ENCODE data around the gene ADPRH.
"Not testable (repeated sequence)": the region's sequence is repeated elsewhere in the genome, so short reads cannot be mapped to it uniquely, and the experiment has no call there.

The ADPRH gene

GRCh38 chr3:119551598-119551997, 27.7 kb upstream of the ADPRH start:
- no peak for TF ChIP-seq JUND (IDR thresholded peaks at IDR 0.05; ENCODE audit: low read depth)
- in situ Hi-C loops (cut with HindIII; ENCODE audit: low pct_unique_long_range_greater_than_20kb, low sequenced_read_pairs), result no loop called here
- DNase-seq (ENCODE audit: low read depth in 1 of 2, low spot score in 1 of 2), result no peak

GRCh38 chr3:119552928-119553327, 26.4 kb upstream of the ADPRH start:
- DNase-seq (ENCODE audit: low read depth in 1 of 2, low spot score in 1 of 2); in situ Hi-C loops (cut with HindIII; ENCODE audit: low pct_unique_long_range_greater_than_20kb, low sequenced_read_pairs): not testable (repeated sequence)

- TF ChIP-seq JUND (IDR thresholded peaks at IDR 0.05; ENCODE audit: low read depth), result no peak
- in situ Hi-C loops (cut with HindIII; ENCODE audit: low pct_unique_long_range_greater_than_20kb, low sequenced_read_pairs), result no loop called here
- DNase-seq (ENCODE audit: low read depth in 1 of 2, low spot score in 1 of 2), result no peak
Observed at GRCh38 chr3:119553823-119554415, 25.4 kb upstream of the ADPRH start.

GRCh38 chr3:119555309-119555735, 24.0 kb upstream of the ADPRH start:
- in situ Hi-C loops (cut with HindIII; ENCODE audit: low pct_unique_long_range_greater_than_20kb, low sequenced_read_pairs), result no loop called here

GRCh38 chr3:119555929-119556328, 23.4 kb upstream of the ADPRH start:
- DNase-seq (ENCODE audit: low read depth in 1 of 2, low spot score in 1 of 2), result no peak
- in situ Hi-C loops (cut with HindIII; ENCODE audit: low pct_unique_long_range_greater_than_20kb, low sequenced_read_pairs), result no loop called here
- TF ChIP-seq JUND (IDR thresholded peaks at IDR 0.05; ENCODE audit: low read depth), result no peak

More at GRCh38 chr3:119555309-119555735, 24.0 kb upstream of the ADPRH start:
- no peak for TF ChIP-seq JUND (IDR thresholded peaks at IDR 0.05; ENCODE audit: low read depth)
- DNase-seq (ENCODE audit: low read depth in 1 of 2, low spot score in 1 of 2), result no peak

GRCh38 chr3:119557192-119557876, 22.0 kb upstream of the ADPRH start:
- no peak for TF ChIP-seq JUND (IDR thresholded peaks at IDR 0.05; ENCODE audit: low read depth)
- no peak for DNase-seq (ENCODE audit: low read depth in 1 of 2, low spot score in 1 of 2)
- in situ Hi-C loops (cut with HindIII; ENCODE audit: low pct_unique_long_range_greater_than_20kb, low sequenced_read_pairs), result no loop called here

- in situ Hi-C loops (cut with HindIII; ENCODE audit: low pct_unique_long_range_greater_than_20kb, low sequenced_read_pairs), result no loop called here
- TF ChIP-seq JUND (IDR thresholded peaks at IDR 0.05; ENCODE audit: low read depth), result no peak
- no peak for DNase-seq (ENCODE audit: low read depth in 1 of 2, low spot score in 1 of 2)
Observed at GRCh38 chr3:119557877-119558269, 21.4 kb upstream of the ADPRH start.

GRCh38 chr3:119558626-119559317, 20.5 kb upstream of the ADPRH start:
- no peak for DNase-seq (ENCODE audit: low read depth in 1 of 2, low spot score in 1 of 2)
- TF ChIP-seq JUND (IDR thresholded peaks at IDR 0.05; ENCODE audit: low read depth), result no peak
- in situ Hi-C loops (cut with HindIII; ENCODE audit: low pct_unique_long_range_greater_than_20kb, low sequenced_read_pairs), result no loop called here

- DNase-seq (ENCODE audit: low read depth in 1 of 2, low spot score in 1 of 2), result peak; percentile 33 to 74
Observed at GRCh38 chr3:119559441-119559963, 19.8 kb upstream of the ADPRH start, which contains the start of gene CD80. Gene CD80 (minus strand): TSS chr3:119559614. CDS start chr3:119557728, 1,886 bp downstream.

GRCh38 chr3:119560160-119560559, 19.1 kb upstream of the ADPRH start:
- no peak for DNase-seq (ENCODE audit: low read depth in 1 of 2, low spot score in 1 of 2)
- in situ Hi-C loops (cut with HindIII; ENCODE audit: low pct_unique_long_range_greater_than_20kb, low sequenced_read_pairs), result no loop called here
- TF ChIP-seq JUND (IDR thresholded peaks at IDR 0.05; ENCODE audit: low read depth), result no peak

More at GRCh38 chr3:119559441-119559963, 19.8 kb upstream of the ADPRH start, which contains the start of gene CD80:
- no peak for TF ChIP-seq JUND (IDR thresholded peaks at IDR 0.05; ENCODE audit: low read depth)
- in situ Hi-C loops (cut with HindIII; ENCODE audit: low pct_unique_long_range_greater_than_20kb, low sequenced_read_pairs), result no loop called here

GRCh38 chr3:119562307-119562961, 16.9 kb upstream of the ADPRH start:
- no peak for TF ChIP-seq JUND (IDR thresholded peaks at IDR 0.05; ENCODE audit: low read depth)
- in situ Hi-C loops (cut with HindIII; ENCODE audit: low pct_unique_long_range_greater_than_20kb, low sequenced_read_pairs), result no loop called here
- DNase-seq (ENCODE audit: low read depth in 1 of 2, low spot score in 1 of 2), result no peak

- DNase-seq (ENCODE audit: low read depth in 1 of 2, low spot score in 1 of 2); in situ Hi-C loops (cut with HindIII; ENCODE audit: low pct_unique_long_range_greater_than_20kb, low sequenced_read_pairs): not testable (repeated sequence)
Observed at GRCh38 chr3:119563334-119563733, 16.0 kb upstream of the ADPRH start.

Data from T47D (cell line).